ENCODE data around the gene NAT14.

- no peak for TF ChIP-seq CTCF (conservative IDR thresholded peaks at IDR 0.05)
- no peak for TF ChIP-seq ZFX (IDR thresholded peaks at IDR 0.05)
Observed at GRCh38 chr19:55520691-55521292, 35.8 kb downstream of the NAT14 start.
